DMS 273 treated with DMSO at 0.1 percent for 48 hours (cell line): ENCODE data around the gene GSE1.
A peak's percentile ranks its signal among the peaks of the same experiment; 100 is the strongest.

Experiments
- DNase-seq: peaks from one replicate; lab custom pipeline; 2025; lab: John Stamatoyannopoulos, UW

GSE1 gene

DNA sequence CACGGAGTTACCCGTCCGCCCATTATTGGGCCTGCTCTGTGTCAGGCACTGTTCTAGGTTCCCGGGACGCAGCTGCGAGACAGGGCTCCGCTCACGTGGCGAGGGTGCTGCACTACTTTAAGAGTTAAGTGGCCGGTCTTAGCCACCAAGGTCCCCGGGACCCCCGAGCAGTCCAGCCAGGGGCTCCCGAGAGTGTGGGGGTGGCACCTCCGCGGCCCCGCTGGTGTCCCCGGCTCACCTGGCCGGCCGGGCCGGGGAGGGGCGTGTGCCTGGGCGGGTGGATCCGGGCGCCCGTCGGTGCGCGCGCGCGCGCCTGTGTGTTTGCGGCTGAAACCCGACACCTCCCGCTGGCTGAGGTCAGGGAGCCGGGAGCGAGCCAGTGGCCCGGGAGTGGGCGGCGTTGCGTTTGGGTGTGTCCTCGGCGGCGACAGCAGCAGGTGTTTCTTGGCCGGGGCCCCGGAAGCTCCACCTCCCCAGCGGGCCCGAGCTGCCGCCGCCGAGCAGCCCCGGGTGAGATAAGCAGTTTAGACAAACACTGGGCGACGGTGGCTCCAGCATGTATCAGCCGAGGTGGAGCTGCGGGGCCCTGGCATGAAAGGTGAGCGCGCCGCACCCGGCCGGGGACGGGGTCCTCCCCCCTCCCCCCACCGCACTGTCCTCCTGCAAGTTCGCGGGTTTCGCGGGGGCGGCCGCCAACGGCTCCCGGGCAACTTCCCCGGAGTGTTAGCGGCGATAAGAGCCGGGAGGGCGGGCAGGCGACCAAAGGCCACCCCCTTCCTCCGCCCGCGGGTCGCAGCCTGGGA lies at the start of gene GSE1:
TSS of gene GSE1 (plus strand) at position 522 of the 803 bp plus-strand sequence. CDS start at position 592, 70 bp downstream.
- DNase-seq, result peak; percentile 93

DNA sequence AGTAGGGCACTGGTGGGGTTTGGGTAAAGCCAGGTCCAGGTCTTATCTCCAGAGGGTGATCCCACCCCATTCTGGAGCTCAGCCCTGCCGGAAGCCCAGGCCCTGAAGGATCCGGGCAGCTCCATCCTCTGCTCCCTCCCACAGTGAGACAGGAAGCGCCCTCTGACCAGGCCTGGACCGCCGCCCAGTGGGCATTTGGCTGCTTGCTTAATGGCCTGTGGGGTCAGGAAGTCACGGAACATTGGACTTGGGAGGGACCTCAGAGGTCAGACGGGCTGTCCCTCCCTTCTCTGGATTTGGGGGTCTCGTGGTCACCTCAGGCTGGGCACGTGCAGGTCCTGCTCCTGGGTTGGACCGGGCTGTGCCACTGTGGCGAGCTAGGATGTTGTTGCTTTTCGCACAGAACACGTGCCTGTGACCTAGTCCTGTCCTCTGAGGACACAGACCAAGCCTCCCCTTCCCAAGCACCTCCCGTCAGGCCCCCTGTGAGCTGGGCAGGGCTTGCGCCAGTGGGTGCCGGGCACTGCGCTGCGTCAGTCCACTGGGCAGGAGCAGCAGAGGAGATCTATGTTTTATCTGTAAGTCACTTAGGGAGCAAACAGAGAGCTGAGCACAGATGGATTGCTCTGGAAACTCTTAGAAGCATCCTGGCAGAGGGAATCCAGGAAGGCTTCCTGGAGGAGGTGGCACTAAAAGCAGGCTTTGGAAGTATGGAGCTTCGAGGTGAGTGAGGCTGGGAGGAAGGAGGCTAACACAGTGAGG lies 49.4 kb upstream of the GSE1 start:
- no peak for DNase-seq

DNA sequence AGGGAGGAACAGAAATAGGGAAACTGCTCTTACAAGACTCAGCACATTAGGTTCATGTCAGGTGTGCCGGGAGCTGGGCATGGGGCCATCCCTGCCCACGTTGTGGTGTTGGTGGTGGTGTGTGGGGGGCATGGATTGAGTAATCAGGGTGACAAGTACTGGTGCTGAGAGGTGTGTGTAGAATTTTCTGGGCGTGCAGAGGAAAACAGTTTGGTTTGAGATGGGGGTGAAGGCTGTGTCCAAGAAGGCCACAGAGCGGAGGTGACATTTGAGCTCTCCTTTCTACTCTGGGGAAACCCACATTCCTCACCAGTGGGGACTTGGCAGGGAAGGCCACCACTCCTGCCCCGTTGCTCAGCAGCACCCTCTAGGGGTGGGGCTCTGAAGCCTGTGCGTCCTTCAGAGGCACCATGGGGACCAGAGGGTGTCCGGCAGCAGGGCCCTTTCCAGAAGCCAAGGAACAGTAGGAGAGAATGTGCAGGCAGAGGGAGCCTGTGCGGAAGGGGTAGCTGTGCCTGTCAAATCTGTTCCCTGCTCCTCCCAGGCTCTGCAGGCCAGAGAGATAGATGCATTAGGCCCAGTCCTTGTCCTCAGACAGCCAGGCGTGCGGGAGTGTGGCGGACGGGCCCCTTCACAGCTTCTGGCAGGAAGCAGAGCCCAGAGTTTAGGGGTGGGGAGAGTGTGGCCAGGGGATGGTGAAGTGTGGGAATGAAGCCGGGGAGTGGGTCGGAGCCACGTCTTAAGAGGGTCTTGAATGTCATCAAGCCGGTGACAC lies 48.7 kb upstream of the GSE1 start:
- no peak for DNase-seq

- DNase-seq, result no peak
Observed at GRCh38 chr16:85565340-85565739, 47.8 kb upstream of the GSE1 start.

- DNase-seq, result no peak
Observed at GRCh38 chr16:85565801-85566526, 47.2 kb upstream of the GSE1 start.

DNA sequence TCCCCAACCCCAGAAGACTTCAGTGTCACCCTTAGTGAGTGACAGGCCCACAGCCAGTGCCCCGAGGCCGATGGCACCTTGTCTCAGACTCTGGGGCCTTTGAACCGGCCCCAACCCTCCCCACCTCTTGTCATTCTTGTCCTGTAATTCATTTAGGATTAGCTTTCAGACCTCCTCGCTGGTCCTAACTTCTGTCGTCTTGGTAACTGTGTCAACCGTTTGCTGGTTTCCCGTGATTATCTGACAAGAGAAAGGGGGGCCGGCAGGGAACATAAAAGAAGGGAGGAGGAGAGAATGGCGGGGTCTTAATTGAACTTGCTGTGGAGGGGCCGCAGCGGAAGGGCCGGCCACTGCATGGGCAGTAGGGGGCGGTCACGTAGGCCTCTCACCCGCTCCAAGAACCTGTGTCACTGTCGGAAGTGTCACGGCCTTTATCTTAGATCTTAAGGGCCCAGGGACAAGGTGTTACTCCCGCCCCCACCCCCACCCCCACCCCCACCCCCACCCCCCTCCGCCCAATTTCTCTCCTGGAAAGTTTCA lies 46.5 kb upstream of the GSE1 start:
- DNase-seq, result no peak

DNA sequence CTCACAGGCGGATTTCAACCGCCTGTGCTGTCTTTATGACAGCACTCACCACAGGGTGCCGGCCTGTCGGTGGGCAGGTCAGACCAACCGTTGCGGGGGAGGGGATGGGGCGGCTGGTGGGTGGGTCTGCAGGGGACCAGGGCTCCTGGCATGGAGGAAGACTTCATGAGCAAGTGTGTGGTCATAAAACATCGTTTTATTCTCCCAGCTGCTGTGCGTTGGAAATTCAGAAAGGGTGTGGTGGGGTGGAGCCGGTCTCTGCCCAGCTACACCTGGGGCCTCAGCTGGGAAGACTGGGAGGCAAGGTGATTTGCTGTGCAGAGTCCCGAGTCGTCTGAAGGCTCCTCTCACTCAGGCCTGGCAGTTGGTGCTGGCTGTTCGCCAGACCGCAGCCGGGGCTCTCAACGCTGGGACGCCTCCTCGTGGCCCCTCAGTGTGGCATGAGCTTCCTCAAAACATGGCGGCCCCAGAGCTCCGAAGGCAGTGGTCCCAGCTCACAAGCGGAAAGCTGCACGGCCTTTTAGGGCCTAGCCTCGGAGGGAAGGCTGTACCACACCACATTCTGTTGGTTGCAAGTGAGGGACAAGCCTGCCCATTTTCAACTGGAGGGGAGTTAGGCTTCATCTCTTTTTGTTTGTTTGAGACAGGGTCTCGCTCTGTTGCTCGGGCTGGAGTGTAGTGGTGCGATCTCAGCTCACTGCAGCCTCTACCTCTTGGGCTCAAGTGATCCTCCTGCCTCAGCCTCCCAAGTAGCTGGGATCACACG lies 45.8 kb upstream of the GSE1 start:
- no peak for DNase-seq

GRCh38 chr16:85567935-85568334 lies 45.2 kb upstream of the GSE1 start:
- DNase-seq, result no peak

DNA sequence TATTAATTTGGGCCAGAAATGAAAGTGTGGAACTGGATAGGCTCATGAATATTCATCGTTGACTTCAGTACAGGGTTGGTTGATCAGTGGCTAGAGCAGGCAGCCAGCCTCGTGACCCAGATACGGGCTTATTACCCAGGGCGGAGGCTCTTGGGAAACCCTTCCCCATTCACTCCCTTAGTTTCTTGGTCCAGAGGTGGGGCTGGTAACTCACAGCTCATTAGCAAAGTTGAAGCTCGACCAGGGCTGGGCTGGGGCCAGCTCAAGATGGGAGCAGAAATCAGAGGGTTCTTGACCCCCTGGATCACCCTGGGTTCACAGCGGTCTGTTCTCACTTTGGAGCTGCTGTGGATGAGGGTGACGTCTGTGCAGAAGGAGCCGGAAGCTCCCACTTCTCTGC lies 44.6 kb upstream of the GSE1 start:
- DNase-seq, result no peak

DNA sequence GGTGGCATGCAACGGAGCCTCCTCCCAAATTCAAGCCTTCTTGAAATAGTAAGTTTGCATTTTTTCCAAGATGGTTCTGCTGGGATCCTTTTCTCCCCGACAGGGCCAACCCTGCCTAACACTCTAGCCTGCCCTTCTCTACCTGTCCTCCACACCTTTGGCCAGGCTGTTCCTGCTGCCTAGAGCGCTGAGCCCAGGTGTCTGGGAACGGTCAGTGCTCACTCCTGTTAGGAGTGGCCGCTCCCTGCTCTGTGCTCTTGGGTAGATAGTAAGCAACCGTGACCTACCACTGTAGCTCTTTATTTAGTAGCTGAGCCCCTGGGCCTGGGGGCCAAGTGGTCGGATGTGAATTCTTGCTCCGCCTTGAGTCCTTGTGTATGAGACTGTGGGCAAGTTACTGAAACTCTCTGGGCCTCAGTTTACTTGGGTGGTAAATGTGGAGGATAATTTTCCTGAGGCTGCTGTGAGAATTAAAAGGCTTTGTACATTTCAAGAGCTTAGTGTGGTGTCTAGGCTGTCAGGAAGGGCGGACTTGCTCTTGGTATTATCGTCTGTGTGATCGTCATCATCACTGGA lies 44.0 kb upstream of the GSE1 start:
- no peak for DNase-seq

- DNase-seq, result no peak
Observed at GRCh38 chr16:85569615-85570212, 43.4 kb upstream of the GSE1 start.

- DNase-seq, result no peak
Observed at GRCh38 chr16:85570213-85570734, 42.8 kb upstream of the GSE1 start.

DNA sequence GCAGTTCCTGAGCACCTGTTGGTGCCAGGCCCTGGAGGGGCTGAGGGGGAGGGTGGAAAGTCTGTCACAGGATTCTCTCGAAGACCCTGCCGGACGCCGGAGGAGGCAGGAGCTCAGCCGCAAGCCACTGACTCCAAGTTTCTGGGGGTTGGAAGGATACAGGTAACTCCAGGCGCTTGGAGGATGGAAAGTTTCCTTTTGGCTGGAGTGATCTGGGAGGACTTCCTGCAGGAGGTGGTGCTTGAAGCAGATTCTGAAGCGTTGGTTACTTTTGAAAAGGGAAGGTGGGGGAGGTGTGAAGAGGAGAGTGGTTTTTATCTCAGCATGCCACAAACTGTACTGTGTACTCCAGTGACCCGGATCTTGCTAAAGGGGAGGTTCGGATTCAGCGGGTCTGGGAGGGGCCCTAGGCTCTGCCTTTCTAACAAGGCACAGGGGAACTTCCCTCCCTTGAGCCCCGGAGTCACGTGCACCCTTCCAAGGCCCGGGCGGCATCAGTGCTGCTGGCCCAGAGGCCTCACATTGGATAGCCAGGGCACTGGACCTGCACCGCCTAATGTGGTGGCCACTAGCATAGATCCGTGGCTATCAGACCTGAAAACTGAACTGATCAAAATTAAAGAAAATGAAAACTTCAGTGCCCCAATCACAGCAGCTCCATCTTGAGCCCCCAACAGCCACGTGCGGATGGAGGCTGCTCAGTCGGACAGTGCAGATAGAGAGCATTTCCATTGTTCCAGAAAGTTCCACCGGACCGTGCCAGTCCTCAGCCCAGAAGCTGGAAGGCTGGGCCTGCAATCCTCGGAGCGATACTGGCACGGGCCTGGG lies 42.2 kb upstream of the GSE1 start:
- DNase-seq, result no peak

DNA sequence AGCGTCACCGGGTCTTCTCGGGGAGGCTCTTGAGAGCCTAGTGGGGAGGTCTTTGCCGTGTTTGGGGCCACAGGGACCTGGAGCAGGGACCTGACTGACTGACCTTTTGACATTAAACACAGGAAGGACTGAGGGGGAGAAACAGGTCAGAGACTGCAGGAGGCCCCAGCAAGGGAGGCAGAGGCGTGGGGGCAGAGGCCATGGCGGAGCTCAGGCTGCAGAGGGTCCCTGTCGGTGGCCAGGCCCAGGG lies 41.6 kb upstream of the GSE1 start:
- DNase-seq, result no peak

DNA sequence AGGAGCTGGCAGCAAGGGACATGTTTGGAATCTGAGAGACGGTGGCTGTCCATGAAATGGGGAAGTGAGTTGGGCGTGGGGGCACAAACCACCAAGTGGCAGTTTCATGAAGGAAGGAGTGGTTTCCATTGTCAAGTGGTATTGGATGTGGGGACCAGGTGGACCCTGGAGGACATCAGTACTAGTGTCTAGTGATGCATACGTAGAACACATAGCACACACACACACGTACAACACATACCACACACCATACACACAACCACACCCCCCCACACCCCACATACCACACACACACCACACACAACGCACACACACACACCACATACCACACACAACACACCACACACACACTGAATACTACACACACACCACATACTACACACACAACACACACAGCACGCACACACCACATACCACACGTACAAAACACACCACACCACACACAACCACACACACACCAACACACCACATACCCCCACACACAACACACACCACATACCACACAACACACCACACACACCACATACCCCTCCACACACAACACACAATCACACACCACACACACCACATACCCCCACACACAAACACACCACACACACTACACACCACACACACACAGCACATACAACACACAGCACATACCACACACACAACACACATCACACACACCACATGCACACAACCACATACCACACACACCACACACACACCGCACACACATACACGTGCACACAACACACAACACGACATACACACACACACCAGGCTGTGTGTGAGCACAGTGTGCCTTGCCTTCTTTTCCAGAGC lies 41.1 kb upstream of the GSE1 start:
- no peak for DNase-seq

DNA sequence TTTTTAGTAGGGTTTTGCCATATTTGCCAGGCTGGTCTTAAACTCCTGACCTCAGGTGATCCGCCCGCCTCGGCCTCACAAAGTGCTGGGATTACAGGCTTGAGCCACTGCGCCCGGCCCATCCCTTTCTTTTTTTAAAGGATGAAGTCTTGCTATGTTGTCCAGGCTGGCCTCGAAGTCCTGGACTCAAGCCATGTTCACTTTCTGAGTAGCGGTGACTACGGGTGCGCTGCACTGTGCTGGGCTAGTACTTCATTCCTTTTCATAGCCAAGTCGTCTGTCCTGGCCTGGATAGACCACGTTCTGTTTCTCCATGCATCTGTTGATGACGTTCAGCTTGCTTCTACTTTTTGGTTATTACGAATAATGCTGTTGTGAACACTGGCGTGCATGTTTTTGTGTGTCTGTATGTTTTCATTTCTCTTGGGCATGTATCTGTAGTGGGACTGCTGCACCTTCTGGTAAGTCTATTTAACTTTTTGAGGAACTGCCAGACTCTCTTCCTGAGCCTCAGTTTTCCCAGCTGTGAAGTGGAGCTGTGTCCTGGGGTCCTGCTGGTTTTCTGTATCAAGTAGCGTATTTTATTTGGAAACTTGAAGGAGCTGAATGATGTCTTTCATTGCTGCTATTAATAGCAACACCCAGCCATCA lies 40.0 kb upstream of the GSE1 start:
- no peak for DNase-seq

DNA sequence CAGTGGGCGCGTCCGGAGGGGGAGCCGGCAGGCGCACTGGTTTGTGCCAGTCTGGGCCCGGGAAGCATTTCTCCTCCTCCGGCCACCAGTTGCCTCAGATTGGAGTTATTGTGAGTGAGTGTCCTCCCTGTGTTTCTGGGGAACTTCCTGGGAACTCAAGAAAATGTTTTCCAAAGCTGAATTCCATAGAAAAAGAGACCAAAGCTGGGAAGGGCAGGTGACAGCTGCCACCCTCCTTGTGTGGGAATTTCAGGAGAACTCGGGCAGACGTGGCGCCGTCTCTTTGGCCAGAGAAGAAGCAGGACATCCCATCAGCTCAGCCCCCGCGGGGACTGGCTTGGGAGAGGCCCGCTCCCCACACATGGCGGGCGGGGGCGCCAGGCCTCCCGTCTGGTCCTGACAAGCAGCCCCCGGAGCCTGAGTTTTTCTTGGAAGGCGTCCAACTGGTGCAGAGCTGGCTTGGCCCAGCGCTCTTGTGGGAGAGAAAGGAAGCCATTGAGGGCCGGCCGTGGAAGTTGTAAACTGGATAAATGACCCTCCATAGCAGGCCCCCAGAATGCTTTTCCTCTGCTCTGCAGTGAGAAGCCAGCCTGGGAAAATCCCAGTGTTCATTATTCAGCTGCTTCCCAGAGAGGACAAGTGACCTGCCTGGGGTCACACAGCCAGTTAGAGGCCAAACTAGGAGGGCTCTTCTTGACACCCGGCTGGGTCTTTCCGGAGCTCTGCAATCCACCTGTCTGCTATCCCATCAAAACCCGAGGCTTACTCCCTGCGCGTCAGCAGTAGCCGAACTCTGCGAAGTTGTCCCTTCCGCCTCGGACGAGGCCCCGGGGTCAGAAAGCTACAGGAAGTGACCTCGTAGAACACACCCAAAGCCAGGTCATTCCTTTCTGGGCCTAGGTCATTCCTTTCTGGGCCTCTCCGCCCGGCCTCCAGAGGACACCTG lies 39.2 kb upstream of the GSE1 start:
- peak; percentile 46 for DNase-seq
